Renal pelvis (tissue), 4 donors: Measurements from ENCODE around the gene DMKN. TPM values are rescaled to one million over a fixed set of nuclear protein-coding genes. Genes with fewer than 3 reads are reported as not detected.

Experiments
- DNase-seq: peaks from one replicate; pipeline ENCODE4 v3.0.0-alpha.2; 2013
- polyA plus RNA-seq, 3 donors: library from polyadenylated mRNA; unstranded; fragments of 120-200 nt; gene quantifications; one replicate each; pipeline ENCODE4 v1.2.1, GENCODE V29; 2013; ENCODE audit not compliant: insufficient read length in 3 of 3

The DMKN gene
- polyA plus RNA-seq, 3 donors: 72.2 to 133 (median 113) TPM

GRCh38 chr19:35529241-35530218 is 16.1 kb upstream of the DMKN start:
- DNase-seq: no peak

GRCh38 chr19:35528218-35529038 is 15.0 kb upstream of the DMKN start, which contains the start of gene SBSN:
SBSN (minus strand) TSS chr19:35528311; CDS start chr19:35528281, 30 bp downstream.
- no peak for DNase-seq

DNA sequence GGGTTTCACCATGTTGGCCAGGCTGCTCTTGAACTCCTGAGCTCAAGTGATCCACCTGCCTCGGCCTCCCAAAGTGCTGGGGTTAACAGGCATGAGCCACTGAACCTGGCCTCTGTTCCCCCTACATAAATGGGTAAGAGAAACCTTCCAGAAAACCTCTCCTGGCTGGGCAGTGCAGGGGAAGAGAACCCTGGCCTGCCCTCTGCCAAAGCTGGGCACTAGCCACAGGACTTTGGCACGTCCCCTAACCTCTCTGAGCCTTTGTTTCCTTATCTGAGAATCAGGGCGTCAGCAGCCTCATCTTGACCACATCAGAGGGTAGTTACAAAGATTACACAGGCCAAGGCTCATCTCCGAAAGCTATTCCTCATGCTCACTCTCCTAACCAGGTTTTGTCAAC is 12.4 kb upstream of the DMKN start:
- no peak for DNase-seq

- DNase-seq: no peak
Observed at GRCh38 chr19:35524181-35524837, 10.9 kb upstream of the DMKN start.

- no peak for DNase-seq
Observed at GRCh38 chr19:35522745-35523327, 9.4 kb upstream of the DMKN start.

DNA sequence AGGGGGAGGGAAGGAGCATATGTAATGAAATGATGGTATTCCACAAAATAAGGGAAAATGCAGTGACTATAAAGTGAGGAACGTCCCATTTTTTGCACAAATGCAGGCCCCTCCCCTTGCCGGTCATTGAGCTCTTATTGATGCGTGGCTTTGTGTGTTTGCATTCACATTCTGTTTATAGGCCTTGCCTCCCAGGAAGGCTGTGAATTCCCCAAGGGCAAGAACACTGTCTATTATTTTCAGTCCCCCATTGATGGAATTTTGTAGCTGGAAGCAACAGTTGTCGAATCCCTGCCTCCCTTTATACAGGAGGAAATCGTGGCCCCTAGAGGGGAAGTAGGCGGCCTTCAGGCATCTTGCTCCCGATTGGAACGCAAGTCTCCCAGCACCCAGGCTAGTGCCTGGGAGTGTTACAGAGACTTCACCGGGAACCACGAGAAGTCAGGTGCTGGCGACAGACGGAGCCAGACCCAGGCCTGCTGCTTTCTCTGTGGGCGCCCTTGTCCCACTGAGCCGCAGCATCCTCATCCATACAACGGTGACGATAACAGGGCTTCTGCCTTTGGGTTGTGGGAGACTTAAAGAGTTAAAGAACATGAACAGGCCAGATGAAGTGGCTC is 7.8 kb upstream of the DMKN start:
- no peak for DNase-seq

DNA sequence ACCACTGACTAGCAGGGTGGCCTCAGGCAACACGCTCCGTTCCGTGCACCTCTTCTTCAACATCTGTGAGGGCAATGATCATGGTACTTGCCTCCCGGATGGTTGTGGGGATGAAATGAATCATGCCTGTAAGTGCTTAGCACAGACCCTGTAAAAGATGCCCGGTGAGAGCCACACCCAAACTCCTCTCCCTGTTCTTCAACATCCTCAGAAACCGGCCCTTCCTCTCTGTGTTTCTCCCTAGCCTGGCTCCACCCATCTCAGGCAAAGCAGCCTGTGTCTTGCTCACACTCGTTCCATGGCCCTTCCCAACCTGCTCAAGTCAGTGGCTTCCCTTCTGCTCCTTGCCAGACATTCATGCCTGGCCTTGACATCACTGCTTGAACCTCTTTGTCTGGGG is 5.8 kb upstream of the DMKN start:
- DNase-seq: no peak

DNA sequence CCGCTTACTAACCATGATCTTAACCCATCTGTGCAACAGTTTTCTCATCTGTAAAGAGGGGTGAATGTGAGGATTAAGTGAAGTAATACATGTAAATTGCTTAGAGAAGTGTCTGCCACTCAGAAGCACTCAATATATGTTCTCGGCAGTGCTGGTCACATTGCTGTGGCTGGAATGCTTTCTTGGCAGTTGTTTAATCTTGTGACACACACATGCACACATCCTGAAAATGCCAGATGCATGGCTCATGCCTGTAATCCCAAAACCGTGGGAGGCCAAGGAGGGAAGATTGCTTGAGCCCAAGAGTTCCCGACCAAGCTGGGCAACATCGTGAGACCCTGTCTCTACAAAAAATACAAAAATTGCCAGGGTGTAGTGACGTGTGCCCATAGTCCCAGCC is 4.9 kb upstream of the DMKN start:
- no peak for DNase-seq

GRCh38 chr19:35517342-35517741 is 3.9 kb upstream of the DMKN start:
- DNase-seq: no peak

GRCh38 chr19:35516310-35516709 is 2.9 kb upstream of the DMKN start:
- DNase-seq: no peak

- peak; percentile 23 for DNase-seq
Observed at GRCh38 chr19:35514282-35514809, 897 bp upstream of the DMKN start.

GRCh38 chr19:35512831-35513627 is 420 bp downstream of the DMKN start:
- no peak for DNase-seq

- no peak for DNase-seq
Observed at GRCh38 chr19:35511337-35511736, 2.1 kb downstream of the DMKN start.

GRCh38 chr19:35510626-35510964 is 2.9 kb downstream of the DMKN start:
- DNase-seq: no peak

GRCh38 chr19:35509861-35510625 is 3.4 kb downstream of the DMKN start:
- peak; percentile 89 for DNase-seq

DNA sequence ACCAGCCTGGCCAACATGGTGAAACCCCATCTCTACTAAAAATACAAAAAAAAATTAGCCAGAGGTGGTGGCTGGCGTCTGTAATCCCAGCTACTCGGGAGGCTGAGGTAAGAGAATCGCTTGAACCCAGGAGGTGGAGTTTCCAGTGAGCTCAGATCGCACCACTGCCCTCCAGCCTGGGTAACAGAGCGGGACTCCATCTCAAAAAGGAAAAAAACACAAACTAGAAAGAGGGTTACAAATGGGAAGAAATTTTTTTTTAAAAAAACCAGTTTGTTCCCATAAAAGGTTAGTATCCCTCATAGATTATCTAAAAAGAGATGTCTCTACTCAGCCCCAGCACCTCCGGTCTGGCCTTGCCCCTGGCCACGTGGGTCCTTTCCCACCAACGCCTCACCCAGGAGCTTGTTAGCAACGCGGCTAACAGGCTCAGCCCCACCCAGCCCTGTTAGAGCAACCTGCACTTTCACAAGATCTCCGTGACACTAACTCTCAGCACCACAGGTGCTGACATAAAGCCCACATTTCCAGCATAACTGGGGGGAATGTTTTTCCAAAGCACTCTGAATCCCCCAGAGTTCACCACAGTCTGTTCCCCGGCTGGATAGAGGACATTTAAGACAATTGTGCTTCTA is 4.3 kb downstream of the DMKN start:
- peak; percentile 40 for DNase-seq

GRCh38 chr19:35508129-35508528 is 5.3 kb downstream of the DMKN start:
- DNase-seq: no peak

DNA sequence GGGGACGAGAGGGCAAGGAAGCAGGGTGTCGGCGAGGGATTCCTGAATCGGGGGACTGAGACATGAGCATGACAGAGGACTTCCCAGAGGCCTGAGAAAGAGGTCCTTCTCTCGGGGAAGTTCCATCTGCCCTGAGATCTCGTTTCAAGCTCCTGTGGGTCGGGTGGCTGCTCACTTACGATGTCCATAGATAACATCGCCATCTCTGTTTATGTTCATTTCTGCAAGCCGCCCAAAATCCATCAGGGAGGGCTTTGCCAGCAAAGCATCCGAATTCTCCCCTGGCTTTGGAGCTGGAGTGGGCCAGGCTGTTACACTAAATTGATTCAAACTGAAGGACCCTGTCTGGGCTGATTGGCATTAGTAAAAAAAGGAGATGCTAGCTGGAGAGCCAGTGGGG is 5.9 kb downstream of the DMKN start:
- no peak for DNase-seq

DNA sequence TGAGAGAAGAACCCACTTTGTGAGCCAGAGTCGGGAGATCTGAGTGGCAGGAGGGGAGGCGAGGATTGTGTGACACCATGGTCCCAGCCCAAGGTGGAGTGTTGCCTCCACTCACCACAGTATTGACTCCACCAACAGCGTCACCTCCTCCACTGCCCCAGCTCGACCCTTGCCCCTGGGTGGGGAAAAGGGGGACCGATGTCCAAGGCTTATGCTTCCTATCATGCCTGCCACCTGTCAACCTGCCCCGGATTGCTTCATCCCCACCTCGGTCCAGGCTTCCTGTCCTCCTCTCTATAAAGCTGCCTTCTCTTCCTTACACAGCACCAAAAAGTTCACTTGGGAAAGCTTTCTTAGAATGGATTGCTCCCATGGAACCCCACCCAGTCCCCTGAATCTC is 7.4 kb downstream of the DMKN start:
- no peak for DNase-seq
